HCT116 (cell line): ENCODE results near the gene IL32. TPM values are rescaled to one million over a fixed set of nuclear protein-coding genes. Genes with fewer than 3 reads are reported as not detected.

Source experiments
- ATAC-seq: fragments of 200-7000 bp; cut with Tn5 transposase; 2 replicates; pipeline ENCODE4 v1.9.1; 2020; ENCODE audit warnings: mild to moderate bottlenecking, moderate library complexity
- BruUV-seq: library from RNA; stranded (reverse); fragments of 400-500 nt; replicated peaks from 2 replicates; lab custom pipeline; 2021; lab: Mats Ljungman, UMichigan
- CTCF ChIA-PET: fragments of 300-600 bp; sonication (Branson Sonifier 250); formaldehyde crosslinking; loops from one replicate; lab custom pipeline; 2021; ENCODE audit warnings: antibody characterized with exemption; lab: Charles Lee
- POLR2A ChIA-PET: fragments of 300-600, 350-600 bp; sonication (Branson Sonifier 250); formaldehyde crosslinking; loops from one replicate; lab custom pipeline; 2021; ENCODE audit warnings: antibody characterized with exemption; lab: Charles Lee
- RAD21 ChIA-PET, 2 experiments: fragments of 300-600 bp; sonication (Branson Sonifier 250); formaldehyde crosslinking; loops; one replicate each; lab custom pipeline; 2023; ENCODE audit warnings: low total read pairs in 2 of 2; ENCODE audit not compliant: uncharacterized antibody in 2 of 2, unreplicated experiment in 2 of 2, low non-redundant PET in 1 of 2; lab: Charles Lee
- DNase-seq: peaks from one replicate; pipeline ENCODE4 v3.0.0-alpha.2; 2010; ENCODE audit warnings: low read depth, low spot score
- H2AFZ ChIP-seq: fragments of 200-600 bp; shearing (Covaris generic), sonication (generic); 2 replicates; pipeline ENCODE4 v1.6.1; 2017; ENCODE audit warnings: low read depth, mixed run types, mixed read lengths, antibody characterized with exemption, low read length; ENCODE audit not compliant: poor library complexity, severe bottlenecking
- H3K27ac ChIP-seq: 2 replicates; pipeline ENCODE4 v1.5.1; 2012; ENCODE audit warnings: low read depth, low read length
- H3K27me3 ChIP-seq: fragments of 200-600 bp; sonication (generic); 2 replicates; pipeline ENCODE4 v1.6.1; 2016; ENCODE audit warnings: mixed run types, low read length, mixed read lengths; ENCODE audit not compliant: insufficient read depth
- H3K36me3 ChIP-seq, 2 experiments: fragments of 200-500 bp in 1 of 2; fragments of 200-600 bp in 1 of 2; sonication (Bioruptor generic) in 1 of 2; sonication (generic) in 1 of 2; 2 replicates each; pipeline versions ENCODE4 v1.5.1 to v1.6.1; 2014 to 2016; ENCODE audit warnings: low read length in 2 of 2, inconsistent platforms in 1 of 2, mixed read lengths in 1 of 2, mixed run types in 1 of 2; ENCODE audit not compliant: insufficient read depth in 2 of 2, control insufficient read depth in 1 of 2
- H3K4me1 ChIP-seq, 2 experiments: fragments of 200-600 bp in 1 of 2; sonication (generic) in 1 of 2; 2 replicates each; pipeline versions ENCODE4 v1.5.1 to v1.6.1; 2012 to 2017; ENCODE audit warnings: low read length in 2 of 2, inconsistent platforms in 1 of 2, mild to moderate bottlenecking in 1 of 2, mixed read lengths in 1 of 2, mixed run types in 1 of 2, moderate library complexity in 1 of 2; ENCODE audit not compliant: insufficient read depth in 2 of 2, control insufficient read depth in 1 of 2
- H3K4me2 ChIP-seq: fragments of 200-600 bp; sonication (generic); 2 replicates; pipeline ENCODE4 v1.6.1; 2017; ENCODE audit warnings: mixed run types, low read length, mixed read lengths
- H3K4me3 ChIP-seq, 2 experiments: fragments of 200-600 bp in 1 of 2; sonication (generic) in 1 of 2; replicated peaks in 1 of 2; 2 replicates each; pipeline ENCODE4 v1.5.1; 2011 to 2016; ENCODE audit warnings: low read length in 2 of 2, control low read depth in 1 of 2, low read depth in 1 of 2, mild to moderate bottlenecking in 1 of 2, mixed read lengths in 1 of 2, mixed run types in 1 of 2
- H3K79me2 ChIP-seq: fragments of 200-600 bp; sonication (generic); 2 replicates; pipeline ENCODE4 v1.6.1; 2017; ENCODE audit warnings: mild to moderate bottlenecking, mixed run types, low read length, moderate library complexity, mixed read lengths; ENCODE audit not compliant: insufficient read depth
- H3K9ac ChIP-seq: fragments of 200-600 bp; sonication (generic); 2 replicates; pipeline ENCODE4 v1.6.1; 2016; ENCODE audit warnings: low read length, mixed read lengths
- H3K9me2 ChIP-seq: fragments of 200-600 bp; sonication (generic), shearing (Covaris generic); 2 replicates; pipeline ENCODE4 v1.6.1; 2017; ENCODE audit warnings: mixed run types, mild to moderate bottlenecking, moderate library complexity; ENCODE audit not compliant: insufficient read depth
- H3K9me3 ChIP-seq, 2 experiments: fragments of 200-500 bp in 1 of 2; fragments of 200-600 bp in 1 of 2; sonication (Bioruptor generic) in 1 of 2; sonication (generic) in 1 of 2; 2 replicates each; pipeline ENCODE4 v1.6.1; 2014 to 2017; ENCODE audit warnings: low read length in 2 of 2, mixed read lengths in 2 of 2, inconsistent platforms in 1 of 2, low read depth in 1 of 2, mild to moderate bottlenecking in 1 of 2, mixed run types in 1 of 2, moderate library complexity in 1 of 2; ENCODE audit not compliant: control insufficient read depth in 1 of 2, insufficient read depth in 1 of 2
- H4K20me1 ChIP-seq: fragments of 200-600 bp; sonication (generic), shearing (Covaris generic); 2 replicates; pipeline ENCODE4 v1.6.1; 2017; ENCODE audit warnings: mixed run types, mild to moderate bottlenecking, moderate library complexity; ENCODE audit not compliant: insufficient read depth
- ATF3 ChIP-seq: IDR thresholded peaks from 2 replicates; pipeline ENCODE4 v1.6.1; 2012
- EGR1 ChIP-seq: IDR thresholded peaks from 2 replicates; pipeline ENCODE4 v1.6.1; 2012; ENCODE audit warnings: low read depth
- EZH2 ChIP-seq: fragments of 200-600 bp; sonication (generic); IDR thresholded peaks from 2 replicates; pipeline ENCODE4 v1.6.1; 2017; ENCODE audit warnings: antibody characterized with exemption, mixed run types
- POLR2AphosphoS5 ChIP-seq: IDR thresholded peaks from 2 replicates; pipeline ENCODE4 v1.6.1; 2011; ENCODE audit warnings: mild to moderate bottlenecking, low read depth, low read length, moderate library complexity
- RAD21 ChIP-seq: IDR thresholded peaks from 2 replicates; pipeline ENCODE4 v1.6.1; 2012; ENCODE audit warnings: low read depth, mild to moderate bottlenecking
- SP1 ChIP-seq: IDR thresholded peaks from 2 replicates; pipeline ENCODE4 v1.6.1; 2012; ENCODE audit warnings: low read depth
- SRF ChIP-seq: IDR thresholded peaks from 2 replicates; pipeline ENCODE4 v1.6.1; 2012; ENCODE audit warnings: low read depth
- YY1 ChIP-seq: IDR thresholded peaks from 2 replicates; pipeline ENCODE4 v1.6.1; 2011; ENCODE audit warnings: low read length, low read depth, moderate library complexity, mild to moderate bottlenecking; ENCODE audit not compliant: insufficient replicate concordance; ENCODE audit errors: extremely low read depth
- ZNF274 ChIP-seq: fragments of 200-500 bp; sonication (Bioruptor generic); IDR thresholded peaks from 2 replicates; pipeline ENCODE4 v1.6.1; 2014; ENCODE audit warnings: mild to moderate bottlenecking, low read depth, low read length, inconsistent platforms
- intact Hi-C: fragments of 100-400 bp; cut with micrococcal nuclease; formaldehyde crosslinking; loops from 2 replicates; pipeline ENCODE4 v1.10.0; 2022
- total RNA-seq: library from RNA; stranded (reverse); gene quantifications from one replicate; pipeline ENCODE4 v1.2.1, GENCODE V29; 2021; ENCODE audit not compliant: unreplicated experiment

IL32 gene
- total RNA-seq, 1 experiment from 2014 or later, result 13.7 TPM

- no peaks in the 10 kb centered on the region for H3K27me3 ChIP-seq
- no peak for DNase-seq
- no peak for ATAC-seq
- H3K4me3 ChIP-seq, result no peak overlapping the region
- H3K9me3 ChIP-seq, result no peaks in the 10 kb centered on the region
- no peaks in the 10 kb centered on the region for H4K20me1 ChIP-seq
- TF ChIP-seq POLR2AphosphoS5 (no peak), EGR1 (no peak), SRF (no peak), ZNF274 (no peak)
- H3K4me1 ChIP-seq, result peaks cover 10 to 22% of the 10 kb centered on the region in 2 experiments
- ChIA-PET CTCF (interaction anchor here (0.9 kb wide), 1 partner anchor 15 kb away, joined by 4 read pairs; no protein-coding TSS in a partner anchor), POLR2A (interaction anchor here (2.1 kb wide), 1 partner anchor 8 kb away, joined by 6 read pairs; no protein-coding TSS in a partner anchor), RAD21 (no interaction called here)
- no peak overlapping the region; the same call in 1 of the 2 replicates for H3K27ac ChIP-seq
- H3K36me3 ChIP-seq, result peaks cover 2 to 6% of the 10 kb centered on the region in 2 experiments; a peak in 3 of 4 replicates
- no peaks in the 10 kb centered on the region for H3K9me2 ChIP-seq
- no peak overlapping the region for H3K9ac ChIP-seq
- BruUV-seq, result no TSS peak
- H3K4me2 ChIP-seq, result no peak overlapping the region
- peaks cover 14% of the 10 kb centered on the region; the same call in 1 of the 2 replicates for H3K79me2 ChIP-seq
- intact Hi-C loops, result no loop called here
- H2AFZ ChIP-seq, result no peak overlapping the region
These were observed 49.6 kb downstream of the IL32 start for GRCh38 chr16:3115003-3115402.

GRCh38 chr16:3115561-3115960, 50.1 kb downstream of the IL32 start:
- ChIA-PET CTCF (interaction anchor here (0.9 kb wide), 1 partner anchor 14 kb away, joined by 4 read pairs; no protein-coding TSS in a partner anchor), RAD21 (no interaction called here), POLR2A (interaction anchor here (0.6 to 2.1 kb wide), 2 partner anchors 7 to 9 kb away, joined by 3 to 6 read pairs; no protein-coding TSS in a partner anchor)
- no peaks in the 10 kb centered on the region for H3K27me3 ChIP-seq
- BruUV-seq, result no TSS peak
- intact Hi-C loops, result no loop called here
- peaks cover 10 to 22% of the 10 kb centered on the region in 2 experiments for H3K4me1 ChIP-seq
- H4K20me1 ChIP-seq, result no peaks in the 10 kb centered on the region
- peaks cover 14% of the 10 kb centered on the region; the same call in 1 of the 2 replicates for H3K79me2 ChIP-seq
- H3K36me3 ChIP-seq, result peaks cover 5 to 9% of the 10 kb centered on the region in 2 experiments; a peak in 3 of 4 replicates
- DNase-seq (no peak), ATAC-seq (no peak)
- no peak overlapping the region for H3K9ac ChIP-seq
- H3K9me2 ChIP-seq, result no peaks in the 10 kb centered on the region
- H2AFZ ChIP-seq, result no peak overlapping the region
- H3K4me2 ChIP-seq, result no peak overlapping the region
- no peaks in the 10 kb centered on the region for H3K9me3 ChIP-seq
- H3K4me3 ChIP-seq, result no peak overlapping the region
- TF ChIP-seq EZH2, result no peak
- TF ChIP-seq POLR2AphosphoS5, result no peak
- no peak for TF ChIP-seq RAD21
- TF ChIP-seq SP1, result no peak
- no peak for TF ChIP-seq ATF3
- no peak for TF ChIP-seq YY1
- no peak overlapping the region; the same call in 1 of the 2 replicates for H3K27ac ChIP-seq
